CD1c-positive myeloid dendritic cell (primary cell): ENCODE results near the gene ARMH4.

Source experiments
- DNase-seq: peaks from one replicate; pipeline ENCODE4 v3.0.0-alpha.2; 2016; ENCODE audit errors: extremely low spot score

ARMH4 gene

GRCh38 chr14:58100735-58101368 is 51.2 kb downstream of the ARMH4 start:
- DNase-seq = no peak

DNA sequence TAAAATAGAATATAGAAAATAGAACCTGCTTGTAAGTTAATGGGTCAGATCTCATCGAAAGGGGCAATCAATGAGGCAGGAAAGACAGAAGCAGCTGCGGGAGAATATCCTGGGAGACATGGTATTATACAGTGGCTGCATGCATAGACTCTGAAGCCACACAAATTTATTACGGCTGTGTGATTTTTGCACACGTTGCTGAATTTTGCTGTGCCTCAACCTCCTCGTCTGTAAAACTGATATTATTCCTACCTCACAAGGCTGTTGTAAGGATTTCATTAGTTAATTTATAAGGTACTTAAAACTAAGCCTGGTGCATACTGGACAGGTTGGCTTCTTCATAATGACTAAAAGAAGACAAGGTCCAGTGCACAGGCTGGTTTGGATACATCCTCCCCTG is 52.3 kb downstream of the ARMH4 start:
- DNase-seq = no peak

GRCh38 chr14:58098507-58098906 is 53.5 kb downstream of the ARMH4 start:
- no peak for DNase-seq

- no peak for DNase-seq
These were observed 55.3 kb downstream of the ARMH4 start for GRCh38 chr14:58096731-58097130.

DNA sequence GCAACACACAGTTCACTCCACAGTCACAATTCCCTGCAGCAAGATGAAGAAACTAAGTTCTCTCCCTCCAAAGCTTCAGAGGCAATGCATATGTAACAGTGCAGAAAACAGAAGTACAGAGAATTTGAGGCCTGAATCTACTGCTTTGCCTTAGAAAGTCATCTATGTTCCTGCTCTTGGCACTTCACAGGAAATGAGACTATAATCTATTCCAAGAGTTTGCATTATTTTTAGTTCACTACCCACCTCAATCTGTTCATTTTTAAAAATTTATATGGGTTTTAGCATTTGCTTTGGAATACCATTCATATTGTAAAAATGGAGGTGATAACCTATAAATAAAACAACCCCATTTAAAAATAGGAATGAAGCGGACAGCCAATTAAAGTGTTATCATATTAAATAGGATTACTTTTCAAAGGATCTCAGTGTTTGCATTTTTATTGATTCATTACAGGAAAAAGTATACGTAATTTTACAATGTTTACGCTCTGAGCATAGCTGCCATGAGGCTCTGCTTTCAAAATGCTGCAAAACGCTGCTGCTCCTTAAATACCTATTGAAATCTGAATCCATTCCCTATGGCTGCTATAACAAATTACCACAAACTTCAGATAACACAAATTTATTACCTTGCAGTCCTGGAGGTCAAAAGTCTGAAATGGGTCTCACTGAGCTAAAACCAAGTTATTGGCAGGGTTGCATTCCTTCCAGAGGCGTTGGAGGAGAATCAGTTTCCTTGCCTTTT is 60.0 kb downstream of the ARMH4 start:
- DNase-seq = no peak

DNA sequence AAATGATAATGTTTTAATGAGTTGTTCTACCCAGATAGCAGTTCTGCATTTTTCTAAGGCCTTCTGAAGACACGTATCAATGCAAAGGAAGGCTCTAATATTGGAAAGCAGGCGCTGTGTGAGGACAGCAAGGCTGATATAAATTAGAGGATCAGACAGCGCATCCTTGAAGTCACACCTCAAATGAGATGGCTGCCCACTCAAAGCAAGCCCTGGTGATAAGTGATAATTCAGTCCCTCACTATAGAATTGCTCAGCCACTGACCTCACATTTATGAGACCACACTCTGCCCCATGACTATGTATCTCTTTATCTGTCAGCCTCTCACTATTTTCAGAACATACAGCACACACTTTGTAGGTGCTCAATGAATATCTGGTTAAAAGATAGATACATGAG is 62.4 kb downstream of the ARMH4 start:
- no peak for DNase-seq

GRCh38 chr14:58088961-58089360 is 63.1 kb downstream of the ARMH4 start:
- no peak for DNase-seq

DNA sequence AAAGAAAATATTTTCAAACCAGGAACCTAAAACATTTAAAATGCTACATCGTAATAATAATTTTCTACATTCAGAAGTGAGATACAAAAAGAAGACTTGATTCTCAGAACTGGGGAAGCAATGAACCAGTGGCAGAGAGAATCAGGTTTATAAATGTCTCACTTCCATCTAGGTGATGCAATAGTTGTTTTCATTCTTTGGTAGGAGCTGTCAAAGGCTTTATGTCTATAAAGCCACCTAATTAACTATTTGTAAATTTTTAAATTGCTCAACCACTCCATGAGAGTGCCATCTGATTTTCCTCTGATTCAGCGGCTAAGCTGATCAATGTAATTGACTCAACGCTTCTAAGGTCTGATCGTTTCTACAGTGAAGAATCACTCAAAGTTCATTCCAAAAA is 66.1 kb downstream of the ARMH4 start:
- DNase-seq = no peak

DNA sequence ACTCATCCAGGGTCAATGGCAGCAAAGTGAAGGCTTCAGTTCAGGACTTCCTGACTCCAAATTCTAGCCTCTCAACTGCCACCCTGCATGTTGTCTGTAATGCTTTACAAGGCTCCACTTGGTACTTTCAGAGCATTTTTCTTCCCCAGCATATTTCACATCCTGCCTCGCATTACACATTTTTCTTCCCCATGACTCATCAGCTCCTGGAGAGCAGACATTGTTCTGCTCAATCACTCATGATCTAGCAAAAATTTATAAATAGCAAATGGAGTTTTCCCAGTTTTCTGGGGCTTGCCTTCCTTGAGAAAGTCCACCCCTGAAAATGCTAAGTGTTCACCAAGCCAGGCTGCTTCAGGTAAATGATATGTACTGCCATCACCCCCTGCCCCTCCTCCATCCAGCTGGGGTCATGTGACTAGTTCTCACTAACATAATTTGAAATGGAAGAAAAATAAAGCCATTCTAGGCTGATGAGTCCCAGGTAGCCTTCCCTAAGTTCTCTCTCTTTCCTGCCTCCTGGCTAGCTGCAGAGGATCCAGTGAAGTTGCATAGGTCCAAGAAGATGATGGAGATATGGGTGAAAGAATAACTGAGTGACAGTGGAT is 69.4 kb downstream of the ARMH4 start:
- no peak for DNase-seq

DNA sequence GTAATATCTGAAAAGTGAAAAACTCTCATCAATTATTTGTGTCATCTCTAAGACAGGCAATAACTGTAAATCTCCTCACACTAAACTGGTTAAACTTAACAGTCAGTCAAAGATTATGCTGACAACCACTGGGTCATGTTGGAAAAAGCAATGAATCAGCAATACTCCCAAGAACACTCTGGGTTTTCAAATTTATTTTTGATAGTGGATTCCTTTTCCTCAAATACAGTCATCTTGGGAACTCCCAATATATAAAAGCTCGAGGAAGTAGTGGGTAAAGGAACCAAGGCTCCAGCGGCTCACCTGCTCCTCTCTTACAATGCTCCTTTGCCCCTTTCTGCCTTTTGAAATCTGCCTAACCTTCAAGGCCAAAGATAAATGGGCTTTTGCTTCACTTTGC is 70.0 kb downstream of the ARMH4 start:
- no peak for DNase-seq

DNA sequence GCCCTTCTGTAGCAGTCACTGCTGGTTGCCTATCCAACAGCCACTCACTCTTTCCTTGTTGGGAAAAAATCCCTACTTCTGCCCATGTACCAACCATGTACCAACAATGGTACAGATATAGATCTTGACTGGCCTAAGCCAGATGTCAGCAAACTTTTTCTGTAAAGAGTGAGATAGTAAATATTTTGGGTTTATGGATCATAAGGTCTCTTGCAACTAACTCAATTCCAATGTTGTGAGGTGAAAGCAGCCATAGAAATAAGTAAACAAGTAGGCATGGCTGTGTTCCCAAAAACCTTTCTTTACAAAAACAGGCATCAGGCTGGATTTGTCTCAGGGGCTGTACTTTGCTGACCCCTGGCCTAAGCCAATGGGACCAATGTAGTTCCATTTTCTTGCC is 73.5 kb downstream of the ARMH4 start:
- no peak for DNase-seq

- DNase-seq = no peak
These were observed 73.9 kb downstream of the ARMH4 start for GRCh38 chr14:58078068-58078467.

GRCh38 chr14:58077621-58078020 is 74.4 kb downstream of the ARMH4 start:
- no peak for DNase-seq

- DNase-seq = no peak
These were observed 78.5 kb downstream of the ARMH4 start for GRCh38 chr14:58073516-58073915.

- DNase-seq = peak; percentile 51
These were observed 79.5 kb downstream of the ARMH4 start for GRCh38 chr14:58072288-58073071.

GRCh38 chr14:58071341-58071740 is 80.7 kb downstream of the ARMH4 start:
- no peak for DNase-seq

GRCh38 chr14:58068306-58068705 is 83.7 kb downstream of the ARMH4 start:
- DNase-seq = no peak

DNA sequence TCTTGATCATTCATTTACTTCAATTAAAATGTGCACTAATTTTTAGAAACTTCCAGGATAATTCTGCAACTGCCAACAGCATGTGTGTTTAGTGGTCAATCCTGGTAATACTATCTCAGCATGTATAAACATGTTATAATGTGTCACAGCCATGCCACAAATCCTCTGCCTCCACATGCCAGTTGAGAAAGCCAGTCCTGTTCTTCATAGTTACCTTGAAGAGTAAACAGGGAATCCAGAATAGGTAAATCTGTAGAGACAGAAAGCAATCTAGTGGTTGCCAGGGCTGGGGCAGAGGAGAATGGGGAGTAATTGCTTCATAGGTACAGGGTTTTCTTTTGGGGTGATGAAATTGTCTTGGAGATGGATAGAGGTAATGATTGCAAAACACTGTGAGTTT is 85.9 kb downstream of the ARMH4 start:
- DNase-seq = no peak

- no peak for DNase-seq
These were observed 90.4 kb downstream of the ARMH4 start for GRCh38 chr14:58061581-58061980.

DNA sequence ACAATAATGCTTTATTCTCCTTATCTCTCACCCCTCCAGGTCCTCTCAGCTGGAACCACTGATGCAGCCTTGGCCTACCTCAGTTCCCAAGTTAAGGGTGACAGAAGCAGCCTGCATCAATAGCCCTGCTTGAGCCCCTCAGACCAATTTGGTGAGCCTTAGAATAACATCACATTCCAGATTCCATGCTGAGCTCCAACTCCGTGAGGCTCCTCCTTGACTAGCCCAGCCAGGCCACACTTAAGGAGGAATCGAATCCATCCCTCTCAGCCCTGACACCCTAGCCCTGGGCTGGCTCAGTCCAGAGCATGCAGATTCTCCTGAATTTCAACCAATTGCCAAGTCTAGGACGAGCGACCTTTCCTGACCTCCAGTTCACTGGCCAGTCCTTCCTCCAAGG is 91.1 kb downstream of the ARMH4 start:
- DNase-seq = no peak

GRCh38 chr14:58060077-58060476 is 91.9 kb downstream of the ARMH4 start:
- no peak for DNase-seq

GRCh38 chr14:58059126-58059525 is 92.9 kb downstream of the ARMH4 start:
- DNase-seq = no peak
